MM.1S (cell line): ENCODE data around the gene CALU.

Source experiments
- DNase-seq: peaks from one replicate; pipeline ENCODE4 v3.0.0-alpha.2; 2015
- H2AFZ ChIP-seq: fragments of 300-600 bp; sonication (generic); 2 replicates; pipeline ENCODE4 v1.6.0; 2016; ENCODE audit warnings: antibody characterized with exemption, low read length
- H3F3A ChIP-seq: fragments of 300-600 bp; sonication (generic); 2 replicates; pipeline ENCODE4 v1.6.1; 2016; ENCODE audit warnings: mild to moderate bottlenecking, antibody characterized with exemption, low read length, moderate library complexity, mixed read lengths; ENCODE audit not compliant: insufficient read depth
- H3K27ac ChIP-seq: fragments of 300-600 bp; sonication (generic); 2 replicates; pipeline ENCODE4 v1.5.1; 2016; ENCODE audit warnings: mild to moderate bottlenecking, low read length
- H3K27me3 ChIP-seq: fragments of 300-600 bp; sonication (generic); replicated peaks from 2 replicates; pipeline ENCODE4 v1.6.0; 2016; ENCODE audit warnings: low read length; ENCODE audit not compliant: insufficient read depth
- H3K36me3 ChIP-seq: fragments of 300-600 bp; sonication (generic); replicated peaks from 2 replicates; pipeline ENCODE4 v1.6.1; 2016; ENCODE audit warnings: mild to moderate bottlenecking, low read length, mixed read lengths; ENCODE audit not compliant: insufficient read depth
- H3K4me1 ChIP-seq: fragments of 300-600 bp; sonication (generic); 2 replicates; pipeline ENCODE4 v1.6.1; 2016; ENCODE audit warnings: low read length, mixed read lengths
- H3K4me2 ChIP-seq: fragments of 300-600 bp; sonication (generic); 2 replicates; pipeline ENCODE4 v1.6.0; 2016; ENCODE audit warnings: low read depth, low read length
- H3K4me3 ChIP-seq: fragments of 300-600 bp; sonication (generic); 2 replicates; pipeline ENCODE4 v1.5.1; 2016; ENCODE audit warnings: low read length, mixed read lengths
- H3K79me2 ChIP-seq: fragments of 300-600 bp; sonication (generic); 2 replicates; pipeline ENCODE4 v1.6.1; 2016; ENCODE audit warnings: mixed run types, low read length, mixed read lengths
- H3K9ac ChIP-seq: fragments of 300-600 bp; sonication (generic); 2 replicates; pipeline ENCODE4 v1.6.1; 2016; ENCODE audit warnings: low read length, mixed read lengths
- H3K9me2 ChIP-seq: fragments of 300-600 bp; sonication (generic); replicated peaks from 2 replicates; pipeline ENCODE4 v1.6.1; 2016; ENCODE audit warnings: mild to moderate bottlenecking, low read length, mixed read lengths; ENCODE audit not compliant: insufficient read depth
- H3K9me3 ChIP-seq: fragments of 300-600 bp; sonication (generic); replicated peaks from 2 replicates; pipeline ENCODE4 v1.6.1; 2016; ENCODE audit warnings: mild to moderate bottlenecking, low read length, mixed read lengths; ENCODE audit not compliant: insufficient read depth
- H4K20me1 ChIP-seq: fragments of 300-600 bp; sonication (generic); 2 replicates; pipeline ENCODE4 v1.6.1; 2016; ENCODE audit warnings: mild to moderate bottlenecking, low read length, moderate library complexity, mixed read lengths; ENCODE audit not compliant: insufficient read depth
- EZH2 ChIP-seq: fragments of 300-600 bp; sonication (generic); optimal IDR thresholded peaks from 2 replicates; pipeline ENCODE3; 2017; ENCODE audit warnings: low read depth, mild to moderate bottlenecking, antibody characterized with exemption, low read length, mixed read lengths
- EZH2phosphoT487 ChIP-seq: fragments of 300-600 bp; sonication (generic); IDR thresholded peaks from 2 replicates; pipeline ENCODE4 v1.6.1; 2018; ENCODE audit warnings: antibody characterized with exemption, low read length
- TF ChIP-seq, protein P1 (sequence below): fragments of 300-600 bp; sonication (generic); IDR thresholded peaks from 2 replicates; pipeline ENCODE4 v1.5.1; 2016; ENCODE audit warnings: antibody characterized with exemption, low read length, mixed read lengths

CALU gene

DNA sequence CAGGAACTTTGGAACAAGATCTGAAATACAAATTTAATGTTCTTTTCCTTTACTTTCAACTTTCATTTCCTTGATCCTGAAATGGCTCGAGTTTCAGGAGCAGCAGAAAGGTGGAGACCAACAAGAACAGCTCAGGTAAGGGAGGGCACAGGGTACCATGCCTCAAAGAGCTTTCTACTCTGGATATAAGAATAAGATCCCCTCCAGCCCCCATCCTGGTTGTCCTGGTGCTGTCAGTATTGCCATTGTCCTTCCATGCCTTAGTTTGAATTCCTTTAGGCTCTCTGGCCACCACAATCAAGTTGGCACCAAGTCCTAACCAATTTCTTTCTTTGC is 12.5 kb upstream of the CALU start:
- no peaks in the 10 kb centered on the region for H3K9me2 ChIP-seq
- H3K4me2 ChIP-seq = no peak overlapping the region
- no peak overlapping the region for H3K27ac ChIP-seq
- no peaks in the 10 kb centered on the region for H3K9me3 ChIP-seq
- TF ChIP-seq EZH2 (no peak), EZH2phosphoT487 (no peak)
- TF ChIP-seq, protein P1, sequence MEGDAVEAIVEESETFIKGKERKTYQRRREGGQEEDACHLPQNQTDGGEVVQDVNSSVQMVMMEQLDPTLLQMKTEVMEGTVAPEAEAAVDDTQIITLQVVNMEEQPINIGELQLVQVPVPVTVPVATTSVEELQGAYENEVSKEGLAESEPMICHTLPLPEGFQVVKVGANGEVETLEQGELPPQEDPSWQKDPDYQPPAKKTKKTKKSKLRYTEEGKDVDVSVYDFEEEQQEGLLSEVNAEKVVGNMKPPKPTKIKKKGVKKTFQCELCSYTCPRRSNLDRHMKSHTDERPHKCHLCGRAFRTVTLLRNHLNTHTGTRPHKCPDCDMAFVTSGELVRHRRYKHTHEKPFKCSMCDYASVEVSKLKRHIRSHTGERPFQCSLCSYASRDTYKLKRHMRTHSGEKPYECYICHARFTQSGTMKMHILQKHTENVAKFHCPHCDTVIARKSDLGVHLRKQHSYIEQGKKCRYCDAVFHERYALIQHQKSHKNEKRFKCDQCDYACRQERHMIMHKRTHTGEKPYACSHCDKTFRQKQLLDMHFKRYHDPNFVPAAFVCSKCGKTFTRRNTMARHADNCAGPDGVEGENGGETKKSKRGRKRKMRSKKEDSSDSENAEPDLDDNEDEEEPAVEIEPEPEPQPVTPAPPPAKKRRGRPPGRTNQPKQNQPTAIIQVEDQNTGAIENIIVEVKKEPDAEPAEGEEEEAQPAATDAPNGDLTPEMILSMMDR = no peak
- H3K36me3 ChIP-seq = no peaks in the 10 kb centered on the region
- no peaks in the 10 kb centered on the region for H4K20me1 ChIP-seq
- H3K27me3 ChIP-seq = no peaks in the 10 kb centered on the region
- H3K4me3 ChIP-seq = no peak overlapping the region
- no peak overlapping the region for H3K9ac ChIP-seq
- DNase-seq = no peak
- H2AFZ ChIP-seq = no peak overlapping the region
- no peaks in the 10 kb centered on the region for H3F3A ChIP-seq
- H3K4me1 ChIP-seq = peaks cover 4% of the 10 kb centered on the region; the same call in 1 of the 2 replicates
- no peaks in the 10 kb centered on the region for H3K79me2 ChIP-seq

DNA sequence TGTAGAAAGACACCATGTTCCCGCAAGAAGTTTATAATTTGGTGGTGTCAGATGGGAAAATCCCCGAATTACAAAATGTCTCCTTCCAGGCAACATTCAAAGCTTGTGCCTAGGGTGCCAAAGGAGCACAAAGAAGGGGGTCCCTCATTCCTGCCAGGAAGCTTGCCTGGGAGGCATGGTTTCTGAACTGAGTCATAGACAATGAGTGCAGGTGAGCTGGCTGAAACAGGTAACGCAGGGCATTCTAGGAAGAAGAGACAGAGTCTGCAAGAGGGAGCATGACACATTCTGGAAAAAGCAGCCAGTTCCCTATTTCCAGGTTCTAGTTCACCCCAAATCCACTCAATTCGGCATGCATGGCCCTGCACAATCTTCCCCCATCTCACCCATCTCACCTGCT is 11.9 kb upstream of the CALU start:
- Histone ChIP-seq H3K4me1 (peaks cover 4% of the 10 kb centered on the region; the same call in 1 of the 2 replicates), H3K79me2 (no peaks in the 10 kb centered on the region), H3K27ac (no peak overlapping the region), H4K20me1 (no peaks in the 10 kb centered on the region), H3K27me3 (no peaks in the 10 kb centered on the region), H3K9me2 (no peaks in the 10 kb centered on the region), H3K9ac (no peak overlapping the region), H3K4me3 (no peak overlapping the region), H3K36me3 (no peaks in the 10 kb centered on the region), H3K9me3 (no peaks in the 10 kb centered on the region), H2AFZ (no peak overlapping the region), H3K4me2 (no peak overlapping the region), H3F3A (no peaks in the 10 kb centered on the region)
- no peak for DNase-seq
- TF ChIP-seq, protein P1 = no peak
- no peak for TF ChIP-seq EZH2
- TF ChIP-seq EZH2phosphoT487 = no peak

DNA sequence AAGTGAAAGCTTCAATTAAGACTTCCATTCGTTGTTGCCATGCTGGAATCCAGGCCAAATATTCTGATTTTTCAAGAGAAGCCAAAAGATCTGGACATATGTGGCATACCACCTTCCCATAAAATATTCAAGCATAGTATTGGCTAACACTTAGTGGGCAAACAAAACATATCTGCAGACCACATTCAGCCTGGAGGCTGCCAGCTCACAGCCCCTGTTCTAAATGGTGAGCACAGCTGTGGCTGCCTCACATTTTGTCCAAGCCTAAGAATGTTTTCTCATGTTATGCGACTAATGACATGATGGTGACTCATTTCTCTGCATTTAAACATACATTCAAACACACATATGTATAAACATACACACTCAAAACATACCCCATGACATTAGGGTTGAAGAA is 10.6 kb upstream of the CALU start:
- Histone ChIP-seq H3K4me3 (no peak overlapping the region), H3F3A (no peaks in the 10 kb centered on the region), H2AFZ (peak overlapping the region; percentile 22; the same call in 1 of the 2 replicates), H3K4me1 (peaks cover 4% of the 10 kb centered on the region; the same call in 1 of the 2 replicates), H4K20me1 (no peaks in the 10 kb centered on the region), H3K27ac (no peak overlapping the region), H3K79me2 (no peaks in the 10 kb centered on the region), H3K36me3 (no peaks in the 10 kb centered on the region), H3K4me2 (peak overlapping the region; percentile 28), H3K9me2 (no peaks in the 10 kb centered on the region), H3K9me3 (no peaks in the 10 kb centered on the region), H3K27me3 (no peaks in the 10 kb centered on the region), H3K9ac (no peak overlapping the region)
- TF ChIP-seq EZH2phosphoT487 (no peak), EZH2 (no peak)
- TF ChIP-seq, protein P1 = no peak
- no peak for DNase-seq
